ENCODE data around the gene YIPF6.

GRCh38 chrX:68455151-68455510 is 43.7 kb upstream of the YIPF6 start:
- TF ChIP-seq EZH2 (IDR thresholded peaks at IDR 0.05; ENCODE audit: borderline replicate concordance, low read depth, low read length, severe bottlenecking) (no peak), CTCF (IDR thresholded peaks at IDR 0.05; ENCODE audit: extremely low read depth in 1 of 2, insufficient read depth in 1 of 2, low read depth in 1 of 2, low read length in 2 of 2) (no peak), JUN (IDR thresholded peaks at IDR 0.05; ENCODE audit: borderline replicate concordance, insufficient read depth, insufficient read length, low read depth) (no peak), POLR2A (IDR thresholded peaks at IDR 0.05; ENCODE audit: low read depth, low read length) (no peak), POLR2AphosphoS5 (IDR thresholded peaks at IDR 0.05; ENCODE audit: insufficient read depth, low read depth, low read length) (no peak), MAX (IDR thresholded peaks at IDR 0.05; ENCODE audit: insufficient read depth, insufficient read length) (no peak)
